Colonic mucosa (tissue), 4 donors: Measurements from ENCODE around the gene PEPD. TPM values are rescaled to one million over a fixed set of nuclear protein-coding genes. Genes with fewer than 3 reads are reported as not detected.

ENCODE experiments used
- DNase-seq: peaks from one replicate; pipeline ENCODE4 v3.0.0-alpha.2; 2020
- H3K27ac ChIP-seq: fragments of 200-600 bp; one replicate; pipeline ENCODE4 v1.8.0; 2021
- H3K27me3 ChIP-seq: fragments of 200-600 bp; one replicate; pipeline ENCODE4 v1.8.0; 2021
- H3K36me3 ChIP-seq: fragments of 200-600 bp; one replicate; pipeline ENCODE4 v1.8.0; 2021
- H3K4me1 ChIP-seq: fragments of 200-600 bp; one replicate; pipeline ENCODE4 v1.8.0; 2021; ENCODE audit warnings: mild to moderate bottlenecking
- H3K4me3 ChIP-seq: fragments of 200-600 bp; one replicate; pipeline ENCODE4 v1.8.0; 2021
- H3K9ac ChIP-seq, 2 donors: one replicate each; pipeline ENCODE4 v1.7.0; 2013; ENCODE audit warnings: control low read depth in 2 of 2, low read depth in 2 of 2, low read length in 2 of 2
- H3K9me3 ChIP-seq: fragments of 200-600 bp; one replicate; pipeline ENCODE4 v1.8.0; 2021
- CTCF ChIP-seq: fragments of 200-600 bp; IDR thresholded peaks from one replicate; pipeline ENCODE4 v1.8.0; 2022; ENCODE audit warnings: antibody characterized with exemption, mild to moderate bottlenecking
- intact Hi-C: fragments of 100-400 bp; cut with DNase I; formaldehyde crosslinking; loops from one replicate; pipeline ENCODE4 v1.14.1; 2022
- total RNA-seq, 2 donors: library from RNA; stranded (reverse); fragmentation: NEBNext Ultra II Directional in 1 of 2; extraction: Animal tissue kit (Norgen Biotek cat#: 25700) in 1 of 2; gene quantifications; one replicate each; pipeline ENCODE4 v1.2.1, GENCODE V29; 2021
- donor health status: healthy.
- donor health status: DM: no; HTN: no; CAD: no.
- donor health status: DM: no; HTN: no; CAD: no.

PEPD gene
- total RNA-seq, 2 donors from 2014 or later, result 47.9 to 71.4 TPM

- TF ChIP-seq CTCF, result no peak
- DNase-seq, result no peak
- intact Hi-C loops, result no loop called here
Observed at GRCh38 chr19:33347300-33347699, 174.3 kb downstream of the PEPD start.

GRCh38 chr19:33346665-33347064 lies 174.9 kb downstream of the PEPD start:
- Histone ChIP-seq H3K27ac (no peak overlapping the region), H3K9me3 (no peaks in the 10 kb centered on the region), H3K4me3 (no peak overlapping the region), H3K4me1 (no peaks in the 10 kb centered on the region), H3K27me3 (no peaks in the 10 kb centered on the region), H3K9ac (no peak overlapping the region), H3K36me3 (no peaks in the 10 kb centered on the region)
- no peak for DNase-seq
- no peak for TF ChIP-seq CTCF
- intact Hi-C loops, result no loop called here

More at GRCh38 chr19:33347300-33347699, 174.3 kb downstream of the PEPD start:
- Histone ChIP-seq H3K36me3 (no peaks in the 10 kb centered on the region), H3K4me1 (no peaks in the 10 kb centered on the region), H3K9me3 (no peaks in the 10 kb centered on the region), H3K27ac (no peak overlapping the region), H3K9ac (no peak overlapping the region), H3K4me3 (no peak overlapping the region), H3K27me3 (no peaks in the 10 kb centered on the region)

GRCh38 chr19:33345163-33345562 lies 176.4 kb downstream of the PEPD start:
- Histone ChIP-seq H3K9ac (no peak overlapping the region), H3K9me3 (no peaks in the 10 kb centered on the region), H3K27ac (no peak overlapping the region), H3K4me3 (no peak overlapping the region), H3K27me3 (peaks cover 3% of the 10 kb centered on the region), H3K36me3 (no peaks in the 10 kb centered on the region), H3K4me1 (no peaks in the 10 kb centered on the region)
- intact Hi-C loops, result no loop called here
- TF ChIP-seq CTCF, result no peak
- DNase-seq, result no peak

- Histone ChIP-seq H3K9ac (no peak overlapping the region), H3K27ac (no peak overlapping the region)
- intact Hi-C loops, result no loop called here
Observed at GRCh38 chr19:33344573-33344925, 177.0 kb downstream of the PEPD start.

GRCh38 chr19:33343859-33344572 lies 177.6 kb downstream of the PEPD start:
- H3K4me3 ChIP-seq, result no peak overlapping the region
- intact Hi-C loops, result no loop called here
- no peak for TF ChIP-seq CTCF
- no peak overlapping the region for H3K9ac ChIP-seq
- no peak for DNase-seq
- no peaks in the 10 kb centered on the region for H3K4me1 ChIP-seq
- no peaks in the 10 kb centered on the region for H3K9me3 ChIP-seq
- no peaks in the 10 kb centered on the region for H3K36me3 ChIP-seq
- H3K27me3 ChIP-seq, result peaks cover 3% of the 10 kb centered on the region
- no peak overlapping the region for H3K27ac ChIP-seq

More at GRCh38 chr19:33344573-33344925, 177.0 kb downstream of the PEPD start:
- no peaks in the 10 kb centered on the region for H3K9me3 ChIP-seq
- DNase-seq, result no peak
- H3K36me3 ChIP-seq, result no peaks in the 10 kb centered on the region
- peaks cover 3% of the 10 kb centered on the region for H3K27me3 ChIP-seq
- no peaks in the 10 kb centered on the region for H3K4me1 ChIP-seq
- no peak for TF ChIP-seq CTCF
- no peak overlapping the region for H3K4me3 ChIP-seq
